Measurements from ENCODE around the gene PGS1.
A peak's percentile ranks its signal among the peaks of the same experiment; 100 is the strongest.

The PGS1 gene

GRCh38 chr17:78364436-78365281, 13.8 kb upstream of the PGS1 start:
- DNase-seq, result peak in 1 of 4 experiments; percentile 27

GRCh38 chr17:78365561-78366108, 12.8 kb upstream of the PGS1 start:
- DNase-seq, result no peak

DNA sequence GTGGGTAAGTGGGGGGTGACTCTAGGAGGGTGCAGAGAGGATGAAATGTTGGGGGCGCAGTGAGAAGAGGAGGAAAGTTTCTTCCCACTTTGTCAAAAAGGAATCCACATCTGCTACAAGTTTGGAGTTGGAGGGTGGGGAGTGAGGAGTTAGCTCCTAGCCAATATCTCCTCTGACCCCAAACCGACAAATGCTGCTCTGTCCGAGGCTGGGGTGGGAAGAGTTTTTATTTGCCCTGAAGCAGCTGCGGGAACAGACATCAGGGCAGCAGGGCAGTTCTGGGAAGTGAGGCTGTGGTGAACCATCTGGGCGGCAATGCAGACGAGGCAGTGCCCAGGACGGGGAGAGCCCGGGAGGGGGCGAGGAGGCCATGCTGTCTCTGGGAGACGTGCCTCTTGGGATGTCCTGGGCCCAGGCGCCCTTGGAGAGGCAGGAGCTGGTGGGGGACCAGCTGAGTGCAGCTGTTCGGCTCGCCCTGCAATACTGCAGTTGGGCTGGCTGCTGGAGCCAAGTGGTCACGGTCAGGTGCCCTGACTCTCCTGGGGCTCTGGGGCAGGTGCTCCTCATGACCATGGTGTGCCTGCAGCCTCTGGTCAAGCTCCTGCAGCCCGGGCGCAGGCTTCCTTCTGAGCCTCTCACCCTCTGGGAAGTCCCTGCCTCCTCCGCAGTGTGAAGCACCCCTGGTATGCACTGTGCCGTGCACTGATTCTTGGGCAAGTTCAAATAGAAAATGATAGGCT, 12.2 kb upstream of the PGS1 start:
- no peak for DNase-seq

DNA sequence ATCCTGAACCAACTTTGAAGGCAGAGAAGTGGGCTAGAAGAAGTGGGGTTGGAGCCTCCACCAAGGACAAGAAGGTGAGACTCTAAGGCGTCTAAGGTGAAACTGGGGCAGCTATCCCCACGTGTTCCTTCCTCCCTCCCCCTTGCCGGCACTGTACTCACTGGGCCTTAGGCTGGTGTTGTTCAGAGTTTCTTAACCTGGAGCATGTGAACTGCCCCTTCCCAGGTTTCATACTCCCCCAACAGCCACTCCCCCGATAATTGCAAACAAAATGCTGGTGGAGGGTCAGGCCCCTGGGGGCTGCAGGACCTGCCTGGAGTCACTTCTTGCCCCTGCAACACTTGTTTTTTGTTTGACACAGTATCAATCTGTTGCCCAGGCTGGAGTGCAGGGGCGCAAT, 11.3 kb upstream of the PGS1 start:
- DNase-seq, result no peak

DNA sequence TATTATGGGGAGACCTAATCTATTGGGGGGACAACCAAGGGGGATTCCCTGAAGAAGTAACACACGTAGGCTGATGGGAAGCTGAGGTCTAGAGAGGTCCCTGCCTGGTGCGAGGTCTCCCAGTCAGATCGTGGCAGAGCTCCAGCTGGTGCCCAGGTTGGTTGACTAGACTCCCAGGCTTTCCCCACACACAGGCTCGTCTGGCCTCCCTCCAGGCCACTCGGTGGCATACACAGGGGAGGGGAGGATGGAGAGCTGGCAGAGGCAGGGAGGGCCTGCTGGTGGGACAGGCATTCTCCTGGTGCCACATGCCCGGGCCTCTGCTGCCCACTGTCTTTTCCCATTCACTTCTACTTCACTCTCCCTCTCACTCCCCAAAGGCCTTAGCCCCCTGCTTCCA, 10.1 kb upstream of the PGS1 start:
- DNase-seq, result no peak

DNA sequence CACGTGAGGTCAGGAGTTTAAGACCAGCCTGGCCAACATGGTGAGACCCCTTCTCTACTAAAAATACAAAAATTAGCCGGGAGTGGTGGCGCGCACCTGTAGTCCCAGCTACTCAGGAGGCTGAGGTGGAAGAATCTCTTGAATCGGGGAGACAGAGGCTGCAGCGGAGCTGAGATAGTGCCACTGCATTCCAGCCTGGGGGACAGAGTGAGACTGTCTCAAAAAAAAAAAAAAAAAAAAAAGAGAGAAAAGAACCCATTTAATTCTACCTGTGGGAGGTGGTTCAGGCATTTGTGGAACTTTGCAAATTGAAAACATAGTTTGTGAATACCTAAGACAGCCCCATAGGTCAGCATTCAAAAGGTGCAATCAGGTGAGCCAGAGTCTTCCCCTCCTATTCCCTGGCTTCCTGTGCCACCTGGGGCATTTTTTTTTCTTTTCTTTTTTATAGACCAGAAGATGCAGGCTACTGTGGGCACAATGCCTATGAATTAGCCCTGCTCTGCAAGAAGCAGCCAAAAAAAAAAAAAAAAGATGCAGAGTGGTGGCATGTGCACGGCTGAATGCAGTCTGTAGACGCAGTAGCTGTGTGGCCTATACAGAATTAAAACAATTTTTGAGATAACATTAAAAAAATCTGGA, 9.5 kb upstream of the PGS1 start:
- no peak for DNase-seq

DNA sequence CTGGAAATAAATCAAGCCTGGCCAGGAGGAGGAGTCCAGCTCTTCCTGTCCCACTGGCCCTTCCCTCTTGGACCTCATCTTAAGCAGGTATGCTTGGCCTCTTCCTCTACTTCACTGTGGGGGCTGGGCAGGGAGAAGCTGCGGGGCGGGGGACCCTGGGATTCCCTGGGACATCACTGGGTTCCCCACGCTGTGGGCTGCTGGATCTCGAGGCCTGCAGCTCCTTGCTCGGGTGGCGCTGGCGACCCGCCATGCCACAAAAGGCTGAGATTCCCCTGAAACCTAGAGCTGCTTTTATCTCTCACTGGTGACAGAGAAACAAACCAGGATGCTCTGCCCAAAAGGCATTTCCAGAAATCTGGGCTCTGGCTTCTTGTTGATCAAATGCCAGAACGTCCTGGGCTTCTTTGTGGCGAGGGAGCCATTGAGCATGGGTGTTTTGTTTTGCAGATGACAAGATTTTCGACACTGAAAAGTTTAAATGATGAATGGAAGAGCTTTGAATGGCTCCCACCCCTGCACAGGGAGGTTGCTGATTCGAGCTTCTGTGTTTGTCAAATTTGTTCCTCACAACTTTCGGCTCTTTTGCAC, 8.6 kb upstream of the PGS1 start:
- DNase-seq, result no peak

DNA sequence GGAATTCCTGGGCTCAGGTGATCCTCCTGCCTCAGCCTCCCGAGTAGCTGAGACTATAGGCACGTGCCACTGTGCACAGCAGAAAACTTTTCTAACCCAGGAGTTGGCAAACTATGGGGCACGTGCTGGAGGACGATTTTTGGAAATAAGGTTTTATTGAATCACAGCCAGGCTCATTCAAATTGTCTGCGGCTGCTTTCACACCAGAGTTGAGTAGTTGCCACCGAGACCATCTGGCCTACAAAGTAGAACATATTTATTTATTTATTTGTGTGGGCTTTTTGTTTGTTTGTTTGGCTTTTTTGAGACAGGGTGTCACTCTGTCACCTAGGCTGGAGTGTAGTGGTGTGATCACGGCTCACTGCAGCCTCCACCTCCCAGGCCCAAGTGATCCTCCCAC, 7.4 kb upstream of the PGS1 start:
- DNase-seq, result no peak

- DNase-seq, result no peak
Observed at GRCh38 chr17:78372841-78373240, 5.6 kb upstream of the PGS1 start.

- no peak for DNase-seq
Observed at GRCh38 chr17:78374189-78374588, 4.3 kb upstream of the PGS1 start.

DNA sequence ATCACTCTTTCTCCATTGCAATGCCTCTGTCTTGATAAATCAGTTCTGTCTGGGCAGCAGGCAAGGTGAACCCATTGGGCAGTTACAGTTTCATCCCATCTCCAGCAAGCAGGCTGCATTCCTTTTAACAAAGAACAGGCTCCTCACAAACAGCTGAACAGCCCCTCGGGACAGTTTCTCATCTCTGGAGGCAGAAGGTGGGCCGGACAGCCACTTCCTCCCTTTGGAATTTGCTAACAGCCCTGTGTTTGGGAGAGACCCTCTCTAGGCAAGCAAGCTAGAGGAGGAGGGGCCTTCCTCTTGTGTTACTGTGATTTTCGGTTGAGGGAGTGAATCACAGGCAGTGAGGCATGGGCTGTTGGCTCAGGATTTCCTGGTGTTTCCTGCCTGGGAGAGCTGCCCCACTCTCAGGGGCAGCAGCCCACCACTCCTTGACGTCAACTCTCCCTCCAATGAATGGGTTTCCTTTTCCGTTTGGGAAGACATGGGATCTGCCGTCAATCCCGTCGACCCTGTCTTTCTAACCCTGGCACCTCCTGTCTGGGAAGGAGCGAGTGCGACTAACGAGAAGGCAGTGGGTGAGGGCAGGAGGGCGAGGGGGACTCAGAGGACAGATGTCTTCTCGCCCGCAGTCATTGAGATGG, 3.7 kb upstream of the PGS1 start:
- DNase-seq, result peak in 2 of 4 experiments; percentile 36 to 50

DNA sequence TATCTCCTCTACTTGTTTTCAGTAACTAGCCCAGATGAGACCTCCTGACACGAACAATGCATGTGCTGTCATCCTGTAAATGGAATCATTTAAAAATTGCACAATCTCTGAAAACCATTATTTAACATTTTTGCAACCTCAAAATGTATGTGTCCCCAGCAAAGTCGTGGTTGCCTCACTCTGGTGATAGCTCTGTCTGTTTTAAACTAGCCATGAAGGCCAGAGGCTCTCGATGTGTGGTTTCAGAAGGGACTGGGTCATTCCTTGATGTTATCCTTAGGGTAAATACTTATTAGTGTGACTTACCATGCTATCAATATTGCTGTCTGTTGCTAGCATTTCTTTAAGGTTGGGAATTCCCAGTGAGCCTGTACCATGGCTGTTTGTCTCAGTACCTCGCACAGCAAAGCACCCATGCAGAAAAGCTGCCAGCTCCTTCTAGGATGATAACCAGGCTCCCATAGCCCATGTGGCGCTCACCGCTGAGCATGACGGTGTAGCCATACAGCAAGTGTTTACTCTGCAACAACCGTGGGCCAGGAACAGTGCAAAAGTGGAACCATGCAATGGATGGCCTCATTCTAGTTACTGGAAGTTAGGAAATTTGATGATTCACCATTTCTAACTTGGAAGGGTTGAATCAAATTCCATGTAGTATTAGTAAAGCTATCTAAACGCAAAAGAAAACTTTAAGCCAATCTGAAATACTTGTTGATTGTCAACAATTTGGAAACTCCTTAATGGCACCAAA, 2.9 kb upstream of the PGS1 start:
- peak; percentile 83 to 93 (median 90) for DNase-seq

- no peak for DNase-seq
Observed at GRCh38 chr17:78376161-78376560, 2.3 kb upstream of the PGS1 start.

- no peak for DNase-seq
Observed at GRCh38 chr17:78377858-78378224, 608 bp upstream of the PGS1 start.

GRCh38 chr17:78379131-78379491, 662 bp downstream of the PGS1 start:
- DNase-seq, result peak in 3 of 4 experiments; percentile 45 to 71 (median 52)

DNA sequence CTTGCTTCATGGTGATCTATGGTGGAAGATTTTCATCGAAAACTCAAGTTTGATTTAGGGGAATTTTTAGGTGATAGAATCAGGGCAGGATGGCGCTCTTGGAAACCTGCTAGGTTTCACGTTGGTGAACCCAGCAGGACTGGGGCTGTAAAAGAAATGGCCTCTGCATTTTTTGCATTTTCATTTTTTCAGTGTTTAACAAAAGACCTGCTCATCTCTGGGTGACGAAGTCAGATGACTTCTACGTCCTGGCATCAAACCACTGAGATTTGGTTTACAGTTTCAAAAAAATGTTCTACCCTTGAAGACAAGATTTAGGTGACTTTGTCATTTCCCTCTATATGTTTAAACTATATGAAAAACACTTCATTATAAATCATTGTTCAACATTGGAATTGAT, 1.9 kb downstream of the PGS1 start:
- no peak for DNase-seq

- DNase-seq, result peak; percentile 58 to 80 (median 72)
Observed at GRCh38 chr17:78381601-78382232, 3.3 kb downstream of the PGS1 start.

DNA sequence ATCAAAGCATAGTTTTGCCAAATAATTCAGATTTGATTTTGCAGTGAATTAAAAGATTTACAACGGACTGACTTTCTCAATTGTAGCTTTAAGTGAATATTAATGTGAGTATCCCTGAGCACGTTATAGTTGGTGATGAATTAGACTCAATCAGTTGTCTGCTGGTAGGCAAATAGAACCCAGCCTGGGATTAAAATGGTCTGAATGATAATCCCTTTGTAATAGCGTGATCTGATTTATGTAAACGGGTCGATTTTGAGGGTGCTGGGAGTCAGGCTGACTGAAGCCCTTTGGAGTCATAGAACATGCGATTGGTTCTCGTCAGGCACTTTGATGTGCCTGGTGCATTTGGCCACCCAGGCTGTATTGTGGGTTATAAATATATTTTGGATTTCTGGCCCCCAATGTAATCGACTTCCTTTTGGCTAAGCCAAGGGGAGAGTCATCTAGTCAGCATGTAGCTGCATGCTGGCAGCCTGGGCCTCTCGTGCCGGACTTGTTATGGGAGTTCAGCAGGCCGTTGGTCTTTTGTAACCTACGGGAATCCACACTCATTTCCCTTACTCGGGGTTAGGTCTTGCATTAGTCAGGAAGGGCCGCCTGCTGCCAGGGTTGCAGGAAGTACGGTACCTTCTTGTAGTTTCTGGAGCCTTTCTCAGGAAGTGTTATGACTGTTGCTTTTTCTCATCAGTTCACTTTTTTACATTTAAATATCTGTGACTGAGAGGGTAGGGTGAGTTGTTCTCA, 5.4 kb downstream of the PGS1 start:
- DNase-seq, result peak; percentile 91 to 98 (median 94)

DNA sequence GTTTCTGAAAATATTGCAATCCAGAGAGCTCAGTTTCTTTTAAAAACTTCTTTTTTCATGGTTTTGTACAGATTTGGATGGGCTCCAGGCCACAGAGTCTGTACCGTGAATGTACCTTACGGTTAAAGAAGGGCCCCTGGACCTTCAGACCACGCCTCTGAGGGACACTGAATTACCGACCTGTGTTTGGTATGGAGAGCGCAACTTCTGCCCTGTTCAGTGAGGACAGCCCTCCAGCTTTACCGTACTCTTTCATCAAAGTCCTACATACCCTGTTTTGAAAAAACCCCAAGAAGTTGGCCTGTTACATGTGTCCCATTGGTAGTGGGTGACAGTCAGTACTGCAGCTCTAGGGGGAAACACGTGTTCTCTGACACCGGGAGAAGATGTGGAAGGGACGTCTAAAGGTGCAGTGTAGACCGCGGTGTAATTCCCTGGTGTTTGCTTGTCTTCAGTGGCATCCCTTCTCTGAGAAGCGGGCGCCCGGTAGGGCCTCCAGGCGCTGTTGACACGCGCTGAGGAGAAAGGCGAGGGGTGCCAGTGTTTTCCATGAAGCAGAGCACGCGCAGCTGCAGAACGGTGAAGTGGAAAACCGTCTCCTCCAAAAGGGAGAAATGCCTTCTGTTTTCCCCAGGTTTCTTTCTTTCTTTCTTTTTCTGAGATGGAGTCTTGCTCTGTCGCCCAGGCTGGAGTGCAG, 6.2 kb downstream of the PGS1 start:
- DNase-seq, result peak in 1 of 4 experiments; percentile 27

Measured in suppressor macrophage (primary cell).